ENCODE measurements around the gene TLN1.

The TLN1 gene

GRCh38 chr9:35650341-35651158, 81.4 kb downstream of the TLN1 start, which contains the start of gene SIT1:
SIT1 (minus strand) TSS chr9:35650931; CDS start chr9:35650853, 78 bp downstream.
- Mint-ChIP-seq H3K4me3 (peak within 1 kb of the TSS; percentile 86), H3K27me3 (no peaks in the 10 kb centered on the region), H3K27ac (peak within 1 kb of the TSS; percentile 92), H3K9me3 (no peaks in the 10 kb centered on the region), H3K36me3 (ENCODE audit: low read depth) (no peaks in the 10 kb centered on the region), H3K4me1 (ENCODE audit: low read depth) (peaks cover 56% of the 10 kb centered on the region)

GRCh38 chr9:35649431-35650340, 82.3 kb downstream of the TLN1 start:
- Mint-ChIP-seq H3K4me3 (peak overlapping the region; percentile 86), H3K4me1 (ENCODE audit: low read depth) (peaks cover 65% of the 10 kb centered on the region), H3K9me3 (no peaks in the 10 kb centered on the region), H3K36me3 (ENCODE audit: low read depth) (peaks cover 1% of the 10 kb centered on the region), H3K27ac (peak overlapping the region; percentile 92), H3K27me3 (no peaks in the 10 kb centered on the region)

Data from stimulated activated naive CD8-positive, alpha-beta T cell treated with anti-CD3 and anti-CD28 coated beads, Interleukin-15, Interleukin-2, amounts not matched to agents 100 ng/mL and 50 ng/mL, for 24 hours (primary cell).